Epithelial cell of proximal tubule (primary cell): ENCODE measurements around the gene MTMR3. TPM values are rescaled to one million over a fixed set of nuclear protein-coding genes. Genes with fewer than 3 reads are reported as not detected.

Experiments
- DNase-seq: peaks from one replicate; pipeline ENCODE4 v3.0.0-alpha.2; 2011; ENCODE audit warnings: low read depth
- H3K4me3 ChIP-seq: 2 replicates; pipeline ENCODE4 v1.5.1; 2011; ENCODE audit warnings: low read depth, mild to moderate bottlenecking, low read length
- CTCF ChIP-seq: conservative IDR thresholded peaks from 2 replicates; pipeline ENCODE4 v1.5.1; 2012; ENCODE audit warnings: low read depth, mild to moderate bottlenecking, low read length
- total RNA-seq: library from RNA; depleted of rRNA; stranded (reverse); fragments of >200 nt; gene quantifications from 2 replicates; pipeline ENCODE4 v1.2.3, GENCODE V29; 2015

The MTMR3 gene
- total RNA-seq, 1 donor from 2014 or later, result 36.4 TPM

DNA sequence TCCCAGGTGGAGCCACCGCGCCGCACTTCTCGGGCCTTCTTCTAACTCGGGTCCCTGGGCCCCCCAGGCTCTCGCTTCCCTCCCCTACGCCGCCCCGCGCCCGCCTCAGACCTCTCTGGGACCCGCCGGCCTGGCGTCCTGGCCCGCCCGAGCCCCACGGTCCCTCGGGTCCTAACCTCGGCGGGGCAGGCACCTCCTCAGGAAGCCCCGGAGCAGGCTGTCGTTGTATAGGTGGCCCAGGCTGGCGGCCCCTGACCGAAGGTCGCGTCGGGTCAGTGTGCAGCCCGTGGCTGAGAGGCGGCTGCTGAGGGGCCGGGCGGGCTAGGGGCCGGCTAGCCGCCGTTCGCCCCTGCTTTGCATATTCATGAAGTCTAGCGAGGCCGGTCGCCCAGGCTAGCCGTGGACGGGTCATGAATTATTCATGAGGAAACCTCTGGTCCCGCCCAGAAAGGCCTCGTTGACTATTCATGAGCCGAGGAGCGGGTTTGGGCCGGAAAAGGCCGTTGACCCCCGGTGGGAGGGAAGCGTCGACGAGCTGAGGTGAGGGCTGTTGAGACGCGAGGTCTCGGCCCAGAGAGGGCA, 197.1 kb downstream of the MTMR3 start, which contains the start of gene HORMAD2:
Gene HORMAD2 (plus strand): TSS at position 513 of the 582 bp plus-strand sequence. CDS start 13,489 bp downstream, outside the sequence.
- peak within 1 kb of the TSS; percentile 50 for H3K4me3 ChIP-seq
- peak; percentile 22 for DNase-seq
- TF ChIP-seq CTCF, result no peak

Other genes starting within 250 kb of the MTMR3 start
- 0.22 TPM in 1 of 2 replicates, not detected in the other for gene CABP7, start 163.2 kb upstream of the MTMR3 start, total RNA-seq
- 24.8 and 27.3 TPM in 2 replicates for gene ZMAT5, start 116.2 kb upstream of the MTMR3 start, total RNA-seq
- 72.5 and 173 TPM in 2 replicates for gene UQCR10, start 115.8 kb upstream of the MTMR3 start, total RNA-seq
- gene ASCC2, start 44.9 kb upstream of the MTMR3 start, total RNA-seq, result 24.0 and 29.1 TPM in 2 replicates
- not detected in 2 replicates for gene HORMAD2, start 197.3 kb downstream of the MTMR3 start, total RNA-seq